ENCODE results near the gene DPAGT1. TPM values are rescaled to one million over a fixed set of nuclear protein-coding genes. Genes with fewer than 3 reads are reported as not detected.

Gene DPAGT1
- total RNA-seq = 10 to 100 TPM; 16.1 to 22.1 (median 16.8) TPM
- 10 to 100 TPM in 1 of 3 donors, 1 to 10 TPM in 2; 4.2 to 44.6 (median 6.9) TPM for polyA plus RNA-seq

- H3K9me3 ChIP-seq = no peaks in the 10 kb centered on the region
- TF ChIP-seq POLR2A (IDR thresholded peaks at IDR 0.05) (peak in 1 of 2 donors; percentile 37), POLR2AphosphoS5 (IDR thresholded peaks at IDR 0.05) (peak in 3 of 4 donors; percentile 47 to 71 (median 58)), EP300 (IDR thresholded peaks at IDR 0.05) (no peak), CTCF (IDR thresholded peaks at IDR 0.05) (peak in 1 of 4 experiments; percentile 1)
- H3K4me3 ChIP-seq = peak within 1 kb of the TSS; percentile 77 to 82 (median 78)
- intact Hi-C loops (cut with DNase I) = loop anchor here (5.0 kb wide), 1 partner anchor 105 kb away; the partner anchor contains the start of gene CBL
- H3K4me1 ChIP-seq = peaks cover 0 to 36% (median 32%) of the 10 kb centered on the region in 4 donors
- peaks cover 7 to 18% (median 9%) of the 10 kb centered on the region in 4 donors for H3K36me3 ChIP-seq
- 0 to 1% methylated on average over 32 of the region's 32 CpGs for WGBS, 2 donors
- peak within 1 kb of the TSS; percentile 84 to 92 (median 90) for H3K27ac ChIP-seq
- DNase-seq = peak; percentile 97
- no peaks in the 10 kb centered on the region for H3K27me3 ChIP-seq
These were observed at the start of gene DPAGT1 for GRCh38 chr11:119101759-119102423. TSS of gene DPAGT1 (minus strand) at chr11:119101853. CDS start at chr11:119101655, 198 bp downstream.

GRCh38 chr11:119149786-119150275 is 48.2 kb upstream of the DPAGT1 start:
- 23 to 28% methylated on average over 33 of the region's 33 CpGs for WGBS, 2 donors
- H3K27ac ChIP-seq = no peak overlapping the region
- no peaks in the 10 kb centered on the region for H3K9me3 ChIP-seq
- H3K27me3 ChIP-seq = peaks cover 2 to 50% (median 26%) of the 10 kb centered on the region in 3 donors
- no peak for DNase-seq
- intact Hi-C loops (cut with DNase I) = no loop called here
- H3K4me1 ChIP-seq = peaks cover 0 to 18% (median 16%) of the 10 kb centered on the region in 4 donors
- peak overlapping the region in 3 of 4 donors; percentile 56 to 65 (median 59) for H3K4me3 ChIP-seq
- H3K36me3 ChIP-seq = no peaks in the 10 kb centered on the region
- no peak for TF ChIP-seq POLR2AphosphoS5 (IDR thresholded peaks at IDR 0.05)
- TF ChIP-seq POLR2A (IDR thresholded peaks at IDR 0.05) = no peak
- TF ChIP-seq EP300 (IDR thresholded peaks at IDR 0.05) = no peak
- no peak for TF ChIP-seq CTCF (IDR thresholded peaks at IDR 0.05)

GRCh38 chr11:119149018-119149785 is 47.5 kb upstream of the DPAGT1 start, which contains the start of gene ABCG4:
TSS of gene ABCG4 (plus strand) at chr11:119149052. CDS start at chr11:119149966, 914 bp downstream.
- H3K4me3 ChIP-seq = peak within 1 kb of the TSS; percentile 43 to 65 (median 58)
- no peak for TF ChIP-seq POLR2A (IDR thresholded peaks at IDR 0.05)
- TF ChIP-seq EP300 (IDR thresholded peaks at IDR 0.05) = no peak
- no peak for TF ChIP-seq CTCF (IDR thresholded peaks at IDR 0.05)
- TF ChIP-seq POLR2AphosphoS5 (IDR thresholded peaks at IDR 0.05) = no peak
- H3K36me3 ChIP-seq = no peaks in the 10 kb centered on the region
- H3K27me3 ChIP-seq = peaks cover 2 to 50% (median 26%) of the 10 kb centered on the region in 3 donors
- H3K27ac ChIP-seq = peak within 1 kb of the TSS in 1 of 4 donors; percentile 34
- DNase-seq = no peak
- H3K9me3 ChIP-seq = no peaks in the 10 kb centered on the region
- intact Hi-C loops (cut with DNase I) = no loop called here
- 1% methylated on average over 73 of the region's 73 CpGs for WGBS, 2 donors
- H3K4me1 ChIP-seq = peaks cover 0 to 21% (median 17%) of the 10 kb centered on the region in 4 donors

GRCh38 chr11:119148720-119149017 is 47.0 kb upstream of the DPAGT1 start:
- peaks cover 0 to 21% (median 17%) of the 10 kb centered on the region in 4 donors for H3K4me1 ChIP-seq
- no peak for TF ChIP-seq EP300 (IDR thresholded peaks at IDR 0.05)
- no peak for TF ChIP-seq POLR2AphosphoS5 (IDR thresholded peaks at IDR 0.05)
- TF ChIP-seq CTCF (IDR thresholded peaks at IDR 0.05) = no peak
- TF ChIP-seq POLR2A (IDR thresholded peaks at IDR 0.05) = no peak
- intact Hi-C loops (cut with DNase I) = no loop called here
- WGBS, 2 donors = 2% methylated on average over 16 of the region's 16 CpGs
- peak overlapping the region; percentile 43 to 65 (median 58) for H3K4me3 ChIP-seq
- no peaks in the 10 kb centered on the region for H3K36me3 ChIP-seq
- no peak for DNase-seq
- peaks cover 2 to 50% (median 26%) of the 10 kb centered on the region in 3 donors for H3K27me3 ChIP-seq
- peak overlapping the region in 1 of 4 donors; percentile 34 for H3K27ac ChIP-seq
- no peaks in the 10 kb centered on the region for H3K9me3 ChIP-seq

All from sigmoid colon (tissue), 7 donors.